GM21723 (cell line): ENCODE data around the gene SERPINA9.
"Not testable (repeated sequence)": the region's sequence is repeated elsewhere in the genome, so short reads cannot be mapped to it uniquely, and the experiment has no call there.

Experiments used
- ATAC-seq: cut with Tn5 transposase; IDR thresholded peaks from one replicate; pipeline ENCODE4 v1.9.1; 2021; ENCODE audit warnings: mild to moderate bottlenecking, moderate library complexity; ENCODE audit not compliant: unreplicated experiment

Gene SERPINA9

GRCh38 chr14:94489336-94489735, 13.3 kb upstream of the SERPINA9 start:
- no peak for ATAC-seq

GRCh38 chr14:94486883-94487282, 10.9 kb upstream of the SERPINA9 start:
- no peak for ATAC-seq

DNA sequence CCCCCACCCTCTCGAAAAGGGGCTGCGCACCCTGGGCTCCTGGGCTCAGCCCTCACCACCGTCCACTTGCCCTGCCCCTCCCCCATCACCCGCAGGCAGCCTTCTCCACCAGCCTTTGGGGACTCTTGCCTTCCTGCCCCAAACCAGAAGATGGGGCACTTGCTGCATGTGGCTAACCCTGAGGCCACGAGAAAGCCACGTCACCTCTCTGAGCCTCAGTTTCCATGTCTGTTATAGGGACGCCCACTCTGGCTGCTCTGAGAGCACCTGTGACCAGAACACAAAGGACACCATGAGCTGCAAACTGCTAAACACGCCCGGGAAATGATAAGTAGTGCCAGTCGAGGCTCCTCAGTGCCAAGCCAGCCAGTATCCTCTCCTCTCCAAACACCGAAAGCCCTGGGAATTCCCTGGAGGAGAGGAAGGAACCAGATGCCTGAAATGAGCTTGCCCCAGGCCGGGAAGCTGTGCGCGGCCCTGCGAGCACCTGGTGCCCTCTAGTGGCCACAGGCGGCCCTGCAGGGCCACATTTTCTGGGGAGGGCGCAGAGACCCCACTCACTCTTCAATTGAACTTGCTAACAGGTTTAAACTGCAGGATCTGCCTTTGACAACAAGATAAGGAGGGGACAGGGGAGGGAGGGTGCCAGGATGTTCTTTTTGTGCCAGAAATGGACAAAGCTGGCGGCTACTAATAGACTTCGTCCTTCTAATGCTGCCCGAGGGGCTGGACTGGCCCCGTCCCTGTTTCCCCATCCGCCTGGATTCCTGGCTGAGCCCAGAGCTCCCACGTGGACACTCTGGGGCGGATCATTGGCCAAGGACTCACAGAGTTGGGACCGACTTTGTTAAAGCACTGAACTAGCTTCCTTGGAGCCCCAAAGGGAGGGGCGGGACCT, 10.2 kb upstream of the SERPINA9 start:
- peak; percentile 60 for ATAC-seq

- no peak for ATAC-seq
Measured at GRCh38 chr14:94484481-94484880, 8.5 kb upstream of the SERPINA9 start.

GRCh38 chr14:94483729-94484275, 7.8 kb upstream of the SERPINA9 start:
- no peak for ATAC-seq

- ATAC-seq = no peak
Measured at GRCh38 chr14:94483071-94483451, 7.1 kb upstream of the SERPINA9 start.

GRCh38 chr14:94482132-94483070, 6.4 kb upstream of the SERPINA9 start:
- ATAC-seq = not testable (repeated sequence)

- ATAC-seq = no peak
Measured at GRCh38 chr14:94481468-94482131, 5.6 kb upstream of the SERPINA9 start.

- no peak for ATAC-seq
Measured at GRCh38 chr14:94480809-94481208, 4.8 kb upstream of the SERPINA9 start.

GRCh38 chr14:94478420-94478819, 2.4 kb upstream of the SERPINA9 start:
- no peak for ATAC-seq

DNA sequence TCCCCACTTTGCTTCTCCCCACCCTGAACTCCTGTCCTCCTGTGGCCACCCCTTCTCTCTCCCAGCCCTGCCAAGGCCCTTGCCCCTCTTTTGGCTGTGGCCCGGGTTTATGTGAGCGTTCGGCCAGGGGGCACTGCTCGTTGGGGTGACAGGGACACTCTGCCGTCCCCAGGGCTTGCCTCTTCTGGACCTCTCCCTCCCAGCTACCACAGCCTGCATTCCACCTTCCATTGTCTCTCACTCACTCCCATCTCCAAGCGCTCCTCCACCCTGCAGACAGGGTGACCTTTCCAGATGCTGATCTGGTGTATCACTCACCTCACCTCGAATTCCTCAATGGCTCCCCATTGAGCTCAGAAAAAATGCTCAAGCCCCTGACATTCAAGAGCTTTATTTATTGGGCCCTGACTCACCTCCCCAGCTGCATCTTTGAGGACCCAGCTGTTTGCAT, 1.4 kb downstream of the SERPINA9 start:
- no peak for ATAC-seq

- no peak for ATAC-seq
Measured at GRCh38 chr14:94473666-94474410, 2.2 kb downstream of the SERPINA9 start.

GRCh38 chr14:94472842-94473241, 3.2 kb downstream of the SERPINA9 start:
- no peak for ATAC-seq

DNA sequence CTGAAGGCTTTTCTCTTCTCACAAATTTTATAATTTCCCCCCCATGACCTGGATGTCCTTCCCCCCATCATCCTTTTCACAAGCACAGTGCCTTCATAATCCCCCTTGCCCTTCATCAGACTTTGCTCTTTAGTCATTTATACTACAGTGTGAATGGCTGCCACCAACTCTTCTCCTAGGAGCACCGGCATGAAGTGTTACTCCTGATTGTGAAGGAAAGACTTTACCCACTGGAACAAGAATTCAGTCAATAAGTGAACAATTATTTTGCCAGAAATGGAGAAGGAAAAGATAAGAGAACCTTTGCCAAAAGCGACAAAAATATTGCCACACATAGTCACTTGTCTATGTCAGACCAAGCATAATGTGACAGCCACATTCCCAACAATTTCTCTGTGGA, 5.0 kb downstream of the SERPINA9 start:
- ATAC-seq = no peak

DNA sequence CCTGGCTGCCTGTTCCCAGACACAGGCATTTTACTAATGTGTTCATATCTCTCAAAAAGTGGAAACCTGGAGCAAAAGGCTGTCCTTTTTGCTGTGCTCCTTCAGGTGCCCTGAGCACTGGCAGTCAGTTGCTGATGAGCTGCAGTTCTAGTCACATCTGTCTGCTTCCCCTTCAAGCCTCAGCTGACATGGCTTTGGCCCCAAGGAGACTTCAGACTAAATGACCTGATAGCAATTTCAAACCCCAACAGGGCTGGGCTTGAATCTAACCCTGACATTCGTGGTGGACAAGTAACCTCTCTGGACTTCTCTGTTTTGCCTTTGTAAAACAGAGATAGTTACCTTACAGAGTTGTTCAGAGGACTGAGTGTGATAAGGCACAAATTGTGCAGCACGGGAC, 5.7 kb downstream of the SERPINA9 start:
- ATAC-seq = no peak

DNA sequence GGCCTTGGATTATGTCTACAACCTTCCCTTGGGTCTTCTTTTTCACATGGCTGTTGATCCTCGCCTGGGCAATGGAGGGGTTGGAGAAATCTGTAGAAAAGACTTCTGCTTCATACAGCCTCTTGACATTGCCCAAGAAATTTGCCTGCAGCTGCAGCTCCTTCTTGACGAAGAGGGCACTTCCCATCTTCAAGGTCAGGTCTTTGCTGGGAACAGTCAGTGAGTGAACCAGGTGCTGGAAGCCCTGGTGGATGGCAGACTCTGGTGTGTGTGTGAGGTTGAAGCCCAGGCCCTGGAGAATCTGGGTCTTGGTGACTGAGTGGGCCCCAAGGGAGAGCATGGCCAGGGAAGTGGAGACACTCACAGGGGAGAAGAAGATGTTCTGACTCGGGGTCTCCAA, 6.7 kb downstream of the SERPINA9 start:
- ATAC-seq = no peak

DNA sequence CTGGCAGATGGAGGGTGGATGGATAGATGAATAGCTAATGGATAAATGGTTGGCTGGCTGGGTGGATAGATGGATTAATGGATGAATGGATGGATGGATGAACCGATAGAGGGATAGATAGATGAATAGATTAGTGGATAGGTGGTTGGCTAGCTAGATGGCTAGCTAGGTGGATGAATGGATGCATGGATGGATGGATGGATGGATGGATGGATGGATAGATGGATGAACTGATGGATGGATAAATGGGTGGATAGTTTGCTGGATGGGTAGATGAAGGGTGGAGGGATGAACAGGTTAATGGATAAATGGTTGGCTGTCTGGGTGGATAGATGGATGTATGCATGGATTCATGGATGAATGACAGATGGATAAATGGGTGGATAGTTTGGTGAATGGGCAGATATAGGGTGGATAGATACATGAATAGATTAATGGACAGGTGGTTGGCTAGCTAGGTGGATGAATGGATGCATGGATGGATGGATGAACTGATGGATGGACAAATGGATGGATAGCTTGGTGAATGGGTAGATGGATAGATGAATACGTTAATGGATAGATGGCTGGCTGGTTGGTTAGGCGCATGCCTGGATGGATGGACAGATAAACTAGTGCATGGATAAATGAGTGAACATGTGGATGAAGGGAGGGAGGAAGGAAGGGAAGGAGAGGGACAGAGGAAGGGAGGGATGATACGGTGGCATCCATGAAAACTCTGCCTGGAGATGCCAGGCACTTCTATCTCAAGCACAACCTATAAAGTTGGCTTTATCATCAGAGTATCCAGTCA, 8.1 kb downstream of the SERPINA9 start:
- no peak for ATAC-seq

DNA sequence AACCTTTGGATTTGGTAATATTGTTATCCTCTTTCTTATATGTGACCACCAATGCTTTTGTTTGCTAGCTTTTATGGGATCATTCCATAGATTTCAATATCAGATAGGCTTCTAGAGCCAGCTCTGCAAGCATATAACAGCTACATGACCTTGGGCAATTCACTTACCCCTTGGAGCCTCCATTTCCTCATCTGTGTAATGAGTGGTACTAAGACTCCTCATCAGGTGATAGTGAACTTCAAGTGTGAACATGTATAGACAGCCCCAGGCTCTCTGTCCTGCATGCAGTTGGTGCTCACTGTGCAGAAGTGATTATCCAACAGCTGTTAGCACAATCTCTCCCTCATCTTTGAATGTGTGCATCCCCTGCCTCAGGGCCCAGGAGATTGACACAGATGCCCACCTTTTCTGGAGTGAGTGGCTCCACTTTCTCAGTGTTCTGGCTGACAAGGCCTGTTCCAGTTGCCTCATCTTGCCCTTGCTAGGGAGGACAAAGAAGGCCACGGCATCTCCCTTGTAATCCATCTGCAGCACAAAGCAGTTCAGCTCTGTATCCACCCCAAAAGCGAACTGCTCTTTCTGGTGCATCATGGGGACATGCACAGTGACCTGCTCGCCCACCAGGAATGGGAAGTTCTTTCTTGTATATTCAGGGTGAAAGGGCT, 9.2 kb downstream of the SERPINA9 start:
- ATAC-seq = no peak

DNA sequence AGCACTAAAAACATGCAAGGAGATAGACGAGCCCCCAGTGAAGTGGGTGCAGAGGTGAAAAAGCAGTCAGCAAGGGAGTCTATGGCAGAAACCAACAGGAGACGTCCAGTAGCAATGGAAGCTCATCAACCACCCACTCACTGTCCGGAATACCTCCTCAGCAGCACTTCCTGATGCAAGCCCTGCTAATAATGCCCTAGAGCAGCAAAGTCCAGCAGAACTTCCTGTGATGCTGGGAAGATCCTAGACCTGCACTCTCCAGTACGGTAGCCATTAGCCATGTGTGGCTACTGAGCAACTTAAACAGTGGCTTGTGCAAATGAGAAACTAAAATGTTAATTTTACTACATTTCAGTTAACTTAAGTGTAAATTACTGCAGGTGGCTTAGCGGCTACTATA, 11.0 kb downstream of the SERPINA9 start:
- ATAC-seq = no peak
